ENCODE results near the gene MRTFA. TPM values are rescaled to one million over a fixed set of nuclear protein-coding genes. Genes with fewer than 3 reads are reported as not detected.

The MRTFA gene
- total and polyA plus RNA-seq, 12 donors: 12.3 to 141 (median 41.6) TPM

GRCh38 chr22:40423882-40424640 lies 212.5 kb downstream of the MRTFA start:
- no peak for TF ChIP-seq POLR2A (IDR thresholded peaks at IDR 0.05)
- no peak for TF ChIP-seq CTCF (IDR thresholded peaks at IDR 0.05)
- Histone ChIP-seq H3K36me3 (replicated peaks in 1 of 2) (peaks cover 0 to 67% of the 10 kb centered on the region in 2 donors), H3K9me3 (replicated peaks in 1 of 3) (no peaks in the 10 kb centered on the region), H3K27ac (no peak overlapping the region), H3K4me3 (no peak overlapping the region), H3K4me1 (replicated peaks in 1 of 2) (peaks cover 0 to 16% of the 10 kb centered on the region in 2 donors), H3K27me3 (no peaks in the 10 kb centered on the region)
- peak in 1 of 7 donors; percentile 15 for DNase-seq
- WGBS, 4 donors: 86 to 97% (median 92%) methylated on average over 7 to 17 of the region's 17 CpGs
- intact Hi-C loops (cut with DNase I): no loop called here

GRCh38 chr22:40423310-40423688 lies 213.2 kb downstream of the MRTFA start:
- intact Hi-C loops (cut with DNase I): no loop called here
- TF ChIP-seq POLR2A (IDR thresholded peaks at IDR 0.05) (no peak), CTCF (IDR thresholded peaks at IDR 0.05) (no peak)
- H3K27me3 ChIP-seq: no peaks in the 10 kb centered on the region
- no peak overlapping the region for H3K4me3 ChIP-seq
- WGBS, 4 donors: 74 to 82% (median 80%) methylated on average over 5 of the region's 5 CpGs
- H3K27ac ChIP-seq: no peak overlapping the region
- no peak for DNase-seq
- H3K36me3 ChIP-seq (replicated peaks in 1 of 2): peaks cover 0 to 67% of the 10 kb centered on the region in 2 donors
- H3K9me3 ChIP-seq (replicated peaks in 1 of 3): no peaks in the 10 kb centered on the region
- peaks cover 0 to 16% of the 10 kb centered on the region in 2 donors for H3K4me1 ChIP-seq (replicated peaks in 1 of 2)

GRCh38 chr22:40422558-40423309 lies 213.8 kb downstream of the MRTFA start:
- no peak for TF ChIP-seq CTCF (IDR thresholded peaks at IDR 0.05)
- no peaks in the 10 kb centered on the region for H3K9me3 ChIP-seq (replicated peaks in 1 of 3)
- DNase-seq: peak in 1 of 7 donors; percentile 21
- H3K4me3 ChIP-seq: no peak overlapping the region
- peaks cover 0 to 68% of the 10 kb centered on the region in 2 donors for H3K36me3 ChIP-seq (replicated peaks in 1 of 2)
- WGBS, 4 donors: 90 to 98% (median 94%) methylated on average over 8 to 9 of the region's 9 CpGs
- peaks cover 0 to 16% of the 10 kb centered on the region in 2 donors for H3K4me1 ChIP-seq (replicated peaks in 1 of 2)
- intact Hi-C loops (cut with DNase I): no loop called here
- no peaks in the 10 kb centered on the region for H3K27me3 ChIP-seq
- H3K27ac ChIP-seq: no peak overlapping the region

- peak in 1 of 7 donors; percentile 10 for DNase-seq
- TF ChIP-seq POLR2A (IDR thresholded peaks at IDR 0.05): no peak
- TF ChIP-seq CTCF (IDR thresholded peaks at IDR 0.05): no peak
- Histone ChIP-seq H3K36me3 (replicated peaks in 1 of 2) (peaks cover 0 to 70% of the 10 kb centered on the region in 2 donors), H3K4me1 (replicated peaks in 1 of 2) (peaks cover 0 to 9% of the 10 kb centered on the region in 2 donors), H3K27me3 (no peaks in the 10 kb centered on the region), H3K4me3 (no peak overlapping the region), H3K27ac (no peak overlapping the region), H3K9me3 (replicated peaks in 1 of 3) (no peaks in the 10 kb centered on the region)
- intact Hi-C loops (cut with DNase I): no loop called here
- WGBS, 4 donors: 94 to 100% (median 98%) methylated on average over 1 of the region's 1 CpG
Measured at GRCh38 chr22:40421941-40422340, 214.6 kb downstream of the MRTFA start.

Measured in adrenal gland (tissue), 12 donors.